Stimulated activated memory B cell treated with anti-CD40 and anti-IgM and Interleukin-4, amounts not matched to agents 10 μg/mL and 1 μg/mL and 100 μg/mL, for 72 hours (primary cell): ENCODE results near the gene SLC7A6OS.

Experiments
- ATAC-seq: fragments of 150-1000 bp; cut with Tn5 transposase; 2 replicates; pipeline ENCODE4 v1.10.0; 2021
- H3K27ac Mint-ChIP-seq: one replicate; pipeline ENCODE4 v1.8.0; 2022; ENCODE audit warnings: mild to moderate bottlenecking, mixed read lengths
- H3K27me3 Mint-ChIP-seq: one replicate; pipeline ENCODE4 v1.8.0; 2022; ENCODE audit warnings: mixed read lengths
- H3K36me3 Mint-ChIP-seq: one replicate; pipeline ENCODE4 v1.8.0; 2022; ENCODE audit warnings: mixed read lengths
- H3K4me1 Mint-ChIP-seq: one replicate; pipeline ENCODE4 v1.8.0; 2022; ENCODE audit warnings: mixed read lengths
- H3K4me3 Mint-ChIP-seq: one replicate; pipeline ENCODE4 v1.8.0; 2022; ENCODE audit warnings: mild to moderate bottlenecking, moderate library complexity, mixed read lengths
- H3K9me3 Mint-ChIP-seq: one replicate; pipeline ENCODE4 v1.8.0; 2022; ENCODE audit warnings: mixed read lengths

Gene SLC7A6OS

DNA sequence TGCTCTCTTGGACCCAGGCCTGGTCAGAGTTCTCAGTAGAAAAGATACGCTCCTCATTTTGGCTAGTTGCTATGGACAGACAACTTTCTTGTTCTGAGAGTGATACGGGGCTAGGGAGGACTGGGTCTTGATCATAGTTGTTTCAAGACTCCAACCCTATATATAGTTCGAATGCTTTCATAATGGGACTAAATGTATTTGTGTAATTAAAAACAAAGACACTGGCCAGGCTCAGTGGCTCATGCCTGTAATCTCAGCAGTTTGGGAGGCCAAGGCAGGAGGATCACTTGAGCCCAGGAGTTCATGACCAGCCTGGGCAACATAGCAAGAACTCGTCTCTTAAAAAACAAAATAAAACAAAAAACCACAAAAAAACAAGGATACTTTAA lies 28.7 kb downstream of the SLC7A6OS start:
- Mint-ChIP-seq H3K27ac (peak overlapping the region; percentile 75), H3K27me3 (no peaks in the 10 kb centered on the region), H3K4me3 (no peak overlapping the region), H3K9me3 (no peaks in the 10 kb centered on the region), H3K36me3 (peaks cover 39% of the 10 kb centered on the region), H3K4me1 (peaks cover 64% of the 10 kb centered on the region)
- ATAC-seq = no peak

DNA sequence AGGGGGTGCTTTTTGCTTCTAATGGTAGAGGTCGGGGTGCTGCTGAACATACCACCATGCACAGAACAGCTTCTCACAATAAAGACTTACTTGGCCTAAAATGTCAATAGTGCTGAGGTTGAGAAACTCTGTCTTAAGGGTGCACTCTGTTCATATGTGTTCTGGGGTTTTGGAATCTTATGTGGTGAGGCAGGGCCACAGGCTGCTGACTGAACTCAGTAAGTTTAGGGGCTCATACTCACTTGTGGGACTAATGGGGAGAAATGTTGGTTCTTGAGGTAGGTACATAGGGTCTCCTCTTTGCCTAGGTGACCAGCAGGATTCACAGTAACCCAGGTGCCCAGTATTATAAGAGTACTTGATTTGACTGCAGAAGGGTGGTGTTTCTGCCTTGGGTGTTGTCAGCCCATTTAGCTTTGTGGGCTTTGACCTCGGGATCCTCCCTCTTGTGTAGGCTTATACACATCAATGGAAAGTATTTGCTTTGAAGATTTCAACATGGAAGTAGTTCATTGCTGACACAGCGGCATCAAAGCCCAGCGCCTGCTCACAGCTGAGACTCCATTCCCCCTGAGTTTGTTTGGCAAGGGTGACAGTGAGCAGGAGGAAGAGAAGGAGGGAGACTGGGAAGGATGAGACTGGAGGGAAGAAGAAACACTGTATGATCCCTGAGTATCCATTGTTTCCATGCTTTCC lies 29.2 kb downstream of the SLC7A6OS start:
- Mint-ChIP-seq H3K27me3 (no peaks in the 10 kb centered on the region), H3K4me3 (no peak overlapping the region), H3K4me1 (peaks cover 60% of the 10 kb centered on the region), H3K36me3 (peaks cover 36% of the 10 kb centered on the region), H3K9me3 (no peaks in the 10 kb centered on the region), H3K27ac (peak overlapping the region; percentile 75)
- no peak for ATAC-seq

DNA sequence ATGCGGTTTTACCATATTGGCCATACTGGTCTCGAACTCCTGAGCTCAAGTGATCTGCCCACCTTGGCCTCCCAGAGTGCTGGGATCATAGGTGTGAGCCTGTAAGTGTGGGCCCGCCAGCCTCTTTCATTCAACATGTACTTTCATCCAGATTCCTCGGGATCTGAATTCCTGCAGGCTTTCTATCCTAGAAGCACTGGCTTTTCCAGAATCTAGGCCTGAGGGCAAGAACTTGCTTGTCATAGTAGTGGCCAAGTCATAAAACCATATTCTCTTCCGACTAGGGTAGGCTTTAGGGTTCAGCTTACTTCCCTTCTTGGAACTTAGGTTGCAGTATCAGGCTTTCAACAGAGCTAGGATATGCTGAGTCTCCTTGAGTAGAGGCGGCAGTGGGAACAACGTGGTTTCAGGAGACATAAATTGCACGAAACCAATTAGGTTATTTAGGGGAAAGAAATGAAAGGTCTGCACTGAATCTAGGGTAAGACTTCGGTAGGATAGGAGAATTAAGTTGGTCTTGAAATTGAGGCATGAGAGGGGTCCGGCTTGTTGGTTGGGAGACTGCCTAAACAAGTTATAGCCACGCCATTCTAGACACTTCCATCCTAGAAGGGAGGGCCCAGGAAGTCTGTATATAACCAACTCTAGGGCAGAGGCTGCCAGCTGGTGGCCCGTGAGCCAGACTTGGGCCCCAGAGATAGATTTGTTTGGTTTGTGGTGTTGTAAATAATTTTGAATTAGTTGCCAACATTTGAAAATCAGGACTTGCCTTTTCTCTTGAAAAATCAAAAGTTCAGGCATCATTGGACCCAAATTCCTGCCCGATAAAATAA lies 30.8 kb downstream of the SLC7A6OS start:
- Mint-ChIP-seq H3K4me1 (peaks cover 64% of the 10 kb centered on the region), H3K36me3 (peaks cover 43% of the 10 kb centered on the region), H3K27ac (peak overlapping the region; percentile 41), H3K9me3 (no peaks in the 10 kb centered on the region), H3K27me3 (no peaks in the 10 kb centered on the region), H3K4me3 (no peak overlapping the region)
- ATAC-seq = no peak

DNA sequence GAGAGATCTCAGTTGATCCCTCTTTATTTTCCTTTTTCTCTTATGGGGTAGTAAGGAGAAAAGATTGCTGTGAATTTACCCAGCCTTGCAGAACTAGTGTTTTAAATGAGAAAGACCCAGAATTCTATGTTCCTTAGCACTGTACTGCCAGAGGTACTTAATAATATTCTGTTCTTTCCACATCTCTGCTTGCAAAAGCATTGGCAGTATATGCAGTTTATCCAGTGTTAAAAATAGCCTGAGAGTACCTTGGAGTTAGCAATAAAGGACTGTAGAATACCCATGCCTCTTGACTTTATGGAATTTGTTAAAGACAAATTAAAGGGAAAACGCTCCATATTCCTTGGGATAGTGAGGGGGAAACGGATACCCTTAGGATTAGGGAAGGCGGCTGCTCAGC lies 34.5 kb downstream of the SLC7A6OS start:
- no peak for ATAC-seq
- peaks cover 57% of the 10 kb centered on the region for H3K4me1 Mint-ChIP-seq
- H3K9me3 Mint-ChIP-seq = no peaks in the 10 kb centered on the region
- no peaks in the 10 kb centered on the region for H3K27me3 Mint-ChIP-seq
- peak overlapping the region; percentile 18 for H3K4me3 Mint-ChIP-seq
- H3K36me3 Mint-ChIP-seq = peaks cover 46% of the 10 kb centered on the region
- H3K27ac Mint-ChIP-seq = peak overlapping the region; percentile 41

DNA sequence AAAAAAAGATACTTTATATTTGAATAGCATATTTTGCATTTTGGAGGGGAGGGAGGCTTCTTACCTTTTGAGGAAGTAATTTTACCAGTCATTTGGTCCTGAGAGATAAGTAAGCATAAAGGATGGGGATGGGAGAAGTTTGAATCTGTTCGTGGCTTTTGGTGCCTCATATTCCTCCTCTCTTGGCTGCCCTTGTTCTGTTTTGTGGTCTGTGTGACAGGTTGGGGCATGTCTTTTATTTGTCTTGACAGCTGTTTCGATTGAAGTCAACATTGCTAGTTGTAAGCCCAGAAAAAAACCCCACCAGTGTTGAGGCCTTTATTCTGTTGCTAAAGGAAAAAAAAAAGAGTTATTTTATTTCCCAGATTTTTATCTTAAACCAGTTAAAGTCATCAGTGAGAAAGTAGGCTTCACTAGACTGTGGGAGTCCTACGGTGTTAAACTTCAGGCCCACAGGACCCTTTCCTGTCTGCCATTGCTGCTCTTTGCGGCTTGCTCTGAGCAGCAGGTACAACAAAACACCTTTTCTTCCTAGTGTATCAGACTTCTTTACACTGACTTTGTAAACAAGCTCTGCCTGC lies 35.0 kb downstream of the SLC7A6OS start:
- Mint-ChIP-seq H3K4me1 (peaks cover 57% of the 10 kb centered on the region), H3K9me3 (no peaks in the 10 kb centered on the region), H3K4me3 (peak overlapping the region; percentile 18), H3K27me3 (no peaks in the 10 kb centered on the region), H3K27ac (peak overlapping the region; percentile 41), H3K36me3 (peaks cover 45% of the 10 kb centered on the region)
- peak; percentile 96 for ATAC-seq

DNA sequence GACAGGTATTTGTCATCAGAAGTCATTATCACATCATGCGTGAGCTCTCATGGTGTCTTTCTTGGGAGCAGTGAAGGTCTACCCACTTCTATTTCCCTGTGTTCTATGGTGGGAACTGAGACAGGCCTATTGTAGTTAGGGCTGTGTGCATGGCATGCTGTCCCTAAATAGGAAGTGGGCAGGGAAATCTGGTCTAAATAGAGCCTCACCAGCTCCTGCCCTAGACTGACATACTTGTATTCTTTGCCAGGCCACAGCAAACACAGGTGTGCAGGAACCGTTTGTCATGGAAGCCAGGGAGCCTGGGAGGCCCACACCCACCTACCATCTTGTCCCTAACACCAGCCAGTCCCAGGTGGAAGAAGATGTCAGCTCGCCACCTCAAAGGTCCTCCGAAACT lies 36.3 kb downstream of the SLC7A6OS start:
- no peak overlapping the region for H3K4me3 Mint-ChIP-seq
- no peak for ATAC-seq
- peak overlapping the region; percentile 41 for H3K27ac Mint-ChIP-seq
- peaks cover 63% of the 10 kb centered on the region for H3K4me1 Mint-ChIP-seq
- no peaks in the 10 kb centered on the region for H3K27me3 Mint-ChIP-seq
- H3K36me3 Mint-ChIP-seq = peaks cover 44% of the 10 kb centered on the region
- no peaks in the 10 kb centered on the region for H3K9me3 Mint-ChIP-seq

DNA sequence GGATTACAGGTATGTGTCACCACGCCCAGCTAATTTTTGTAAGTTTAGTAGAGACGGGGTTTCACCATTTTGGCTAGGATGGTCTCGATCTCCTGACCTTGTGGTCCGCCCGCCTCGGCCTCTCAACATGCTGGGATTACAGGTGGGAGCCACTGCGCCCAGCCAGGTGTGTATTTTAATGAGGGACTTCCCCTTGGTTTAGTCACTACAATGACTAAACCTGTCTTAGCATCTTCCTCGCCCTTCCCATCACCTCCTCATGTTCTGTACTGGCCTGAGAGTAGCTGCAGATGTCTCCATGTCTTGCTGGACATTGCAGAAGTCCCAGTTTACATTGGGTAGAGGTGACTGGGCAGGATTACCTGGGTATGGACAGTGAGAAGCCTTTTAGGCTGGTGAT lies 36.9 kb downstream of the SLC7A6OS start:
- peak overlapping the region; percentile 41 for H3K27ac Mint-ChIP-seq
- ATAC-seq = no peak
- H3K27me3 Mint-ChIP-seq = no peaks in the 10 kb centered on the region
- peaks cover 50% of the 10 kb centered on the region for H3K36me3 Mint-ChIP-seq
- peaks cover 68% of the 10 kb centered on the region for H3K4me1 Mint-ChIP-seq
- peak overlapping the region; percentile 21 for H3K4me3 Mint-ChIP-seq
- no peaks in the 10 kb centered on the region for H3K9me3 Mint-ChIP-seq

DNA sequence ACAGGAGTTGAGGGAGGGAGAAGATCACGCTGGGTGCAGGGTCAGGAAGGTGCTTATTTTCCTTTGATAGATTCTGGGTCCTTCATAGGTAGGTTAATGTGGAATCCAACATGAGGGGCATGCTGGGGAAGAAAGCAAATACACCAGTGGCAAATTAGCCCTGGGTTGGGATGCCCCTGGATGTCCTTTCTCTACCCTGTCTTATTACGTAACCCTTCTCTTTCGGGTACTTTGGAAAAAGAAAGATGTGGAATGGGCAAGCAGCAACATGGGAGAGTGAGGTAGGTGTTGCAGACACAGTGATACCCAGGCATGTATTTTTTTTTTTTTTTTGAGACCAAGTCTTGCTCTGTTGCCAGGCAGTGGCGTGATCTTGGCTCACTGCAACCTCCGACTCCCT lies 37.3 kb downstream of the SLC7A6OS start:
- Mint-ChIP-seq H3K4me1 (peaks cover 70% of the 10 kb centered on the region), H3K36me3 (peaks cover 50% of the 10 kb centered on the region), H3K9me3 (no peaks in the 10 kb centered on the region), H3K27ac (peak overlapping the region; percentile 41), H3K4me3 (no peak overlapping the region), H3K27me3 (no peaks in the 10 kb centered on the region)
- no peak for ATAC-seq

DNA sequence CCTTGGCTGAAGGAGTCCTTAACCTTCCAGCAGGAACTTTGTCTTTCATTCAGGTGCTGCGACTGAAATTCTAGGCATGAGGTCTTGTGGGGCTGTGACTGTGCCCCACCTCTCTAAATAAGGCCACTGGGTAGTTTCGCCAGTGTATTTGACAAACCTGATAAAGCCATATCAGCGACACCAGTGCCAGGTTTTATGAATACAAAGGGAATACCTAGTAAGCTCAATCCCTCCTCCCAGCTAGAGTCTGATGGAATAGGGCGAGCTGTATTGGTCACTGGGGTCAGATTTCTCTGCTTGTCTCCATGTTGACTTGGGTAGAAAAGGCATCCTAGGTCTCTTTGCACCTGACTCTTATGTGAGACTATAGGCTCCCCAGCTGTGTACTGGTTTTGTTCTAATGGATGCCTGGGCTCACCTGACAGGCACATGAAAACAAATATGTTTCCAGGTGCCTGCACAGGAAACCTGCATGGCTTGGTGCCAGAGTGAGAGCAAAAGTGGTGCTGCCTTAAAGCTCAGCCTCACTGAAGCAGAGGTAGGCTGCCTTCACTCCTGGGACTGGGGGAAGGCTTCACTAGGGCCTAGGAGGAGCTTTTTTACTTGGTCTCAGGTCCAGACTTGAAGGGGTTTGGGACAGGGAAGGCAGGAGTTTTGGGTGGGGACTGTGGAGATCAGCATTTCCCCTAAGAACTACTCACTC lies 38.1 kb downstream of the SLC7A6OS start:
- Mint-ChIP-seq H3K9me3 (no peaks in the 10 kb centered on the region), H3K27me3 (no peaks in the 10 kb centered on the region), H3K36me3 (peaks cover 50% of the 10 kb centered on the region), H3K27ac (peak overlapping the region; percentile 41), H3K4me1 (peaks cover 75% of the 10 kb centered on the region), H3K4me3 (no peak overlapping the region)
- ATAC-seq = peak; percentile 54

DNA sequence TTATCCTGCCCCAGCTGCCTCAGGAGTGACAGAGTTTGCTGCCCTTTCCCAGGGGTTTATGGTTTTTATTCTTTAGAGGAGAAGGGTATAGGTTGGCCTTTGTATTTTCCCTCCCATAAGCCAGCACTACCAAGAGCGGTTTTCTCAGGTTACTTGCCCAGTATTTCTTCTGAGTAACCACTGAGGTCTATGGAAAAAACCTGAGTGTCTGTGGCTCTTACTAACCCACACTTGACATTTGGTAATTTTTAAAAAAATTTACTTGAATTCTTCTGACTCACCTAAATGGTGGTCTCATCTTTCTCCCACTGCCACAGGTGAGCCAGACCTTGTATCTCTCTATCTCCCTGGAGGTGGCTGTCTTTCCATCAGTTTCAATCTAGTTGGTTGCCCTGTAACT lies 40.4 kb downstream of the SLC7A6OS start:
- peak; percentile 59 for ATAC-seq
- peaks cover 40% of the 10 kb centered on the region for H3K36me3 Mint-ChIP-seq
- no peak overlapping the region for H3K4me3 Mint-ChIP-seq

DNA sequence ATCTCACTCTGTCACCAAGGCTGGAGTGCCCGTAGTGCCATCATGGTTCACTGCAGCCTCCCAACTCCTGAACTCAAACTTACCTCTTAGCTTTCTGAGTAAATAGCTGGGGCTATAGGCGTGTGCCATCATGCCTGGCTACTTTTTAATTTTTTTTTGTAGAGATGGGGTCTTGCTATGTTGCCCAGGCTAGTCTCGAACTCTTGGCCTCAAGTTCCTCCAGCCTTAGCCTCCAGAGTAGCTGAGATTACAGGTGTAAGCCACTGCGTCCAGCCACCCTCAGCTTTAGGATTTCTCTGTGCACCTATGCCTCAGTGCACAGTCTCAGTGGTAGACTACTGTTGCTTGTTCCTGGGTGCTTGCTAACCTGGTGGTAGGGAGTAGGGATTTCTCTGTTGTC lies 41.0 kb downstream of the SLC7A6OS start:
- no peak for ATAC-seq
- H3K4me1 Mint-ChIP-seq = peaks cover 81% of the 10 kb centered on the region
- no peaks in the 10 kb centered on the region for H3K9me3 Mint-ChIP-seq
- H3K36me3 Mint-ChIP-seq = peaks cover 35% of the 10 kb centered on the region
- no peaks in the 10 kb centered on the region for H3K27me3 Mint-ChIP-seq
- peak overlapping the region; percentile 65 for H3K27ac Mint-ChIP-seq
- no peak overlapping the region for H3K4me3 Mint-ChIP-seq

More for the DNA sequence above, 40.4 kb downstream of the SLC7A6OS start:
- peak overlapping the region; percentile 65 for H3K27ac Mint-ChIP-seq
- H3K4me1 Mint-ChIP-seq = peaks cover 84% of the 10 kb centered on the region
- H3K27me3 Mint-ChIP-seq = no peaks in the 10 kb centered on the region
- H3K9me3 Mint-ChIP-seq = no peaks in the 10 kb centered on the region

DNA sequence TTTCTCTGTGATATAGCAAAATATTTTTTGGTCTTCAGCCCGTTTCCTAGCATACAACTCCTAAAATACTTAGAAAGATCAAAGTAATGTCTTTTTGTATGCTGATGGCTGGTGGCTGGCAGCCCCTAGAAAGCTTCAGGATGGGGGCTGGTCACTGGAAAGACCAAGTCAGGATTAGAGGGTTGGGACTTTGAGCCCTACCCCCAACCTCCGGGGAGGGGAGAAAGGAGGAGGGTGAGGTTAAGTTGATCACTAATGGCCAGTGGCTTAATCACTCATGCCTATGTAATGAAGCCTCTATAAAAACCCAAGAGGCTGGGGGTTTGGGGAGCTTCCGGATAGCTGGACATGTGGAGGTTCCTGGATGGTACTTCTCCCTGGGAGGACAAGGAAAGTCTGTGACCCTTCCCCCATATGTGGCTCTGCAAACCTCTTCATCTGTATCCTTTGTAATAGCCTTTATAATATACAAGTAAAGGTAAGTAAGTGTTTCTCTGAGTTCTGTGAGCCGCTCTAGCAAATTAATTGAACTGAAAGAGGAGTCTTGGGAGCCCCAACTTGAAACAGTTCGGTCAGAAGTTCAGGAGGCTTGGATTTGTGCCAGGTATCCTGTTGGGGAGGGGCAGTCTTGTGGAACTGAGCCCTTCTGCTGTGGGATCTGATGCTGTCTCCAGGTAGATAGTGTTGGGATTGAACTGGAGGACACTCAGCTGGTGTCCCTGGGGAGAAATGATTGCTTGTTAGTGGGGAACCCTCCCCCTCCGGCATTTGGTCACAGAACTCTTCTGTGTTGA lies 42.9 kb downstream of the SLC7A6OS start:
- peaks cover 72% of the 10 kb centered on the region for H3K4me1 Mint-ChIP-seq
- peak overlapping the region; percentile 61 for H3K27ac Mint-ChIP-seq
- H3K27me3 Mint-ChIP-seq = no peaks in the 10 kb centered on the region
- H3K9me3 Mint-ChIP-seq = no peaks in the 10 kb centered on the region
- no peak overlapping the region for H3K4me3 Mint-ChIP-seq
- H3K36me3 Mint-ChIP-seq = peaks cover 18% of the 10 kb centered on the region
- no peak for ATAC-seq

DNA sequence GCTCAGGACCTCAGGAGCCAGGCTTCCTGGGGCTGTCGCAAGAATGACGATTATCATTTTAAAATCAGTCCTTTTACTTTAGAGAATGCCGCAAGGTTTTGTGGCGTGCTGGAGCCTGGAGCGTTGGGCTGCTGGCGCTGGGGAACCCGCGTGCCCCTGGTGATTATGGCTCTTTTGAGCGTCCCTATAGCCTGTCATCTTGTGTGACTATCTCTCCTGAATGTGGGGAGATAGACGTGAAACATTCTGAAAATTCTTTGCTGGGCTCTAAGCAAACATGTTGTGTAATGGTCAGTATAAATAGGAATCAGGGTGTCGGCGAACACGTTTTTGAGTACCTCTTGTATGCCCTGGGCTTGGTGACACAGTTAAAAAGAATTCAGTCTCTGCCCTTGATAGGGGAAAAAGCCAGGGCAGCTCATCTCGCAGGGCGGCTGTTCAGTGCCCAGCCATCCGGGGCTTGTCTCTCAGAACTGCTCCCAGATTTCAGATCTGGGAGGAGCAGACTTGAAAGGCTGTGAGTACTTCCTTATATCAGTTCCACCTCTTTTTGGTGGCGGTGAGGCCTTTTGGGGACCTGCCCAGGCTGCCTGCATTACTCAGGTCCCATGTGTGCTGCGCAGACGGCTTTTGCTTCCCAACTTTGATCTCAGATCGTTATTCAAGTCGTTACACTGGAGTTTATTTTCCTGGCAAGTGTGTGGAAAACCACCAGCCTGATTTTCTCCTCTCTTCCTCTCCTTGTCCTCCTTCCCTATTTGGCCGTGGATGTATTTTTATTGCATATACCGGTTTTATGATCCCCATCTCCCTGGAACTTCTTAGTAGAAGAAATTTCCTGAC lies 45.4 kb downstream of the SLC7A6OS start:
- H3K27ac Mint-ChIP-seq = peak overlapping the region; percentile 95
- ATAC-seq = peak; percentile 7
- peaks cover 11% of the 10 kb centered on the region for H3K36me3 Mint-ChIP-seq
- no peaks in the 10 kb centered on the region for H3K9me3 Mint-ChIP-seq
- H3K4me3 Mint-ChIP-seq = peak overlapping the region; percentile 82
- H3K4me1 Mint-ChIP-seq = peaks cover 67% of the 10 kb centered on the region
- no peaks in the 10 kb centered on the region for H3K27me3 Mint-ChIP-seq
